HG03575 (cell line): ENCODE measurements around the gene MLKL.

Experiments used
- ATAC-seq: cut with Tn5 transposase; IDR thresholded peaks from one replicate; pipeline ENCODE4 v1.9.1; 2021; ENCODE audit not compliant: unreplicated experiment, insufficient number of reproducible peaks, low FRiP score; ENCODE audit errors: extremely low read depth

Gene MLKL

DNA sequence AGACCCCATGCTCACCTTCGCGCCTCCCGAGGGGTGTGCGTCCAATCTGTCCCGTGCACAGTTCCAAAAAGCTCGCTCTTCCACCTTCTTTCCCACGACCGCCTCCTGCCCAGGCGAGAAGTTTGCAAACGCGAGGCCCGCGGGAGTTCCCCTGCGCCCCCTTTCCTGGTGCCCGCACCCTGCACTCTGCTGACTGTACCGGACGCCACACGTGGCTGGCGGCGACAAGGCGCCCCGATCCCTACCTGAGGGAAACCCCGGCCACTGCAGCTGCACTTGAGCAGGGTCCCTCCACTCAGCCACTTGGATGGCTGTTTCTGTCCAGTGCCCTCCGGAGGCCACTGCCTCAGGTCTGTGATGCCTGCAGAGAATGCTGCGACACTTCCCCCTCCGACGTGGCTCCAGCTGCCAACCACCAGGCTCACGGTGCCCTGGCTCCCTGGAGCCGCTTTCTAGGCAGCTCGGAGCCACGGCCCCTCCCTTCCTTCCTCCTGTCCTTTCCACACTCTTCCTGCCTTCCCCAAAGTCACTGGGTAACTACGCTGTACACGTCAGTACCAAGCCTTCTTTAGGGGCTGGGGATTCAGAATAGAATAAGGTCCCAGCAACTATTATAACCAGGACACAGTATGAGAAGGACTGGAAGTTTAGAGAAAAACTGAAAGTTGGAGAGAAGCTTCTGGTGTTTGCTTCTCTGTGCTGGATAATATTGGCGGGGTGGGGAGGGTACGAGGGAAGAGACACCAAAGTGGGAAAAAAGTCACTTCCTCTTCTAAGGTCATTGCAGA lies at the start of gene MLKL:
MLKL (minus strand) TSS at position 425 of the 788 bp plus-strand sequence. CDS start 5,105 bp downstream, outside the sequence.
- no peak for ATAC-seq

DNA sequence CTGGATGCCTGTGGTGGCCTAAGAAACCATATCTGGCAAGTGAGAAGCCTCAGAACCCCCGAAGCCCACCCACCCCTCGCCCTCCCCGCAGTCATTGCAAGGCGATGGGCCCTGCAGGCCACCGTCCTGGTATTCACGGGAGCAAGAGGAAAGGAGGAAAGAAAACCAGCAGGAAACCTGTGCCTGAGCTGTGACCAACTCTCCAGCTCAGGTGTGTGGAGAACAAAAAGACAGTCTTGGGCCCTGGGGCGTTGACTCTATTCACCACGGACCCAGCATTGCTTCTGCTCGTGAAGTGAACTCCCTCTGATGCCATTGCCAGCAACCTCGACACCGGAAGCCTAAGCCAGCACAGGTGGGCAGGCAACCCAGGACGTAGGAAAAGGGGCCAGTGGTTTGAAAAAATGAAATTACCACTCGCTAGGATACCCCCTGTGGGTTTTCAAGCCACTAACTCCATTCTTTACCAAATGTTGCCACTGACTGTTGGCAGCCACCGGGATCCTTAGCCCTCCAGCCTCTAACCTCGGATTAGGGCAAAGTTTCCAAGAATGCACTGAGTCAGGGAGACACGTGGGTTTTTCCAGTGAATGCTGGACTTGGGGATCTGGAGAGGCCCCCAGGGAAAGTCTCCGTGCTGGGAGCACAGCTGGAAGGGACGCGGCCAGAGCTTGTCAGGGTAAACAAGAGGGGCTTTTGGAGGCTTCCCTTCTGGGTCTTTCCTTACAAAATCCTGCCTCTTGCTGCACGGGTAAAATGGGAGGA lies 48.8 kb upstream of the MLKL start:
- ATAC-seq = no peak

DNA sequence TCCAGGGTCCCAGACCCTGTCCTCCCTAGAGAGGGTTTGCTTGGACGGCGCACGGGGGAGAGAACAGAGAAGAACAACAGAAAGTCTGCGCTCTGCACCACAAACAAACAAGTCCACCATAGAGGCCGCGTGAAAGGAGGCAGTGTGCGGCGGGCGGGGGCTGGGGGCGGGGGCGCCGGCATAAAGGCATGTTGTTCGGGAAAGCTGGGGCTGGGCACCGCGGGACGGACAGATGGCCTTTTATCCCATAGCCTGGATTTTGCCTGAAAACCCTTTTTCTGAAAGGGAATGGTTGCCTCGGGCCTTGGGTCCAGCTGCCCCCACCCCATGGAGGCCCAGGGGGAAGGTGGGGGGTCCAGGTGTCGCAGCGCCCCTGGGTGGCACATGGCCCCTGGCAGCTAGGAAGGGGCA lies 48.0 kb upstream of the MLKL start:
- ATAC-seq = no peak

DNA sequence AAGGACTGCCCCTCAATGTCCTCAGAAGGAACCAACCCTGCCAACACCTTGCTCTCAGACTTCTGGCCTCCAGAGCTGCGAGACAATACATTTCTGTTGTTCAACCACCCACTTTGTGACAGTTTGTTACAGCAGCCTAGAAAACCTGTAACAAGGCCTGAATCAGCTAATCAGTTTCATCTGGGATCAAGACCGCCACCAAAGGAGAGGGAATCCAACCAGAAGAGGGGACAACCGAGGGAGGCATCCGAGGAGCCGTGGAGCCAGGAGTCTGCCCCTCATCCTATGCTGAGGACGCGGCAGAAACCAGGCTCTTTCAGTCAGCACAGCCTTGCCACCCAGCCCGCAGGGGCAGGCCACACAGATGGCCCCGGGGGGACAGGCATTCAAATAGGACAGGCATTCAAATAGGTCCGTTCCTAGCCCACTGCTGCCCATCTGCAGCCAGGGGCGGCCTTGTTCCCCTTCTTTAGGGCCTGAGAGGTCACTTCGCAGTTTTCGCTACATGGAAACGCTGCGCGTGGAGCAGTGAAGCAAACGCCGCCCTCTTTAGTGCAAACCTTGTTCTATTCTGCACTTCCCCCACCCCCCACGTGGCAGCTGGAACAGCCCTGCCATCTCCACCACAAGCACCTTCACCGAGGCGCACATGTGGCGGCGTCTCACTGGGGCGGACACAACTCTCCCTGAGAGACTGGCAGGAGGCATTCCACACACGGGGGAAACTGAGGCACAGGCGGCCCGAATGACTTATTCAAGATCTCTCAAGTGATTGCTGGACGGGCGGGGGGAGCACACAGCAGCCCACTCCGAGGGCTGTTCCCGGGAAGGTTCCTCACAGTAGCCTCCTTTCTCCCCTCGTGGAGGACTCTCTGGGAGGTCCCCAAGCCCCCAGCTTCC lies 47.3 kb upstream of the MLKL start:
- no peak for ATAC-seq

DNA sequence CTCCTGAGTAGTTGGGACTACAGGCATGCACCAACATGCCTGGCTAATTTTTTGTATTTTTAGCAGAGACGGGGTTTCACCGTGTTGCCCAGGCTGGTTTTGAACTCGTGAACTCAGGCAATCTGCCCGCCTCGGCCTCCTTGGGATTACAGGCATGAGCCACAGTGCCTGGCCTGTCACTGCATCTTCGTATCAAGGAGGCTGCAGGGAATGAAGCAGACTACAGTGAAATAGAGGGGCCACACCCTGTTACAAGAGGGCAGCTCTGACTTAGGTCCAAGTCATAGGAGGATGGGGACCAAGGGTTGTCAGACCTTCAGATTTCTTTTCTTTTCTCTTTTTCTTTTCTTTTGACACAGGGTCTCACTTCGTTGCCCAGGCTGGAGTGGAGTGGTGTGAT lies 45.3 kb upstream of the MLKL start:
- no peak for ATAC-seq

DNA sequence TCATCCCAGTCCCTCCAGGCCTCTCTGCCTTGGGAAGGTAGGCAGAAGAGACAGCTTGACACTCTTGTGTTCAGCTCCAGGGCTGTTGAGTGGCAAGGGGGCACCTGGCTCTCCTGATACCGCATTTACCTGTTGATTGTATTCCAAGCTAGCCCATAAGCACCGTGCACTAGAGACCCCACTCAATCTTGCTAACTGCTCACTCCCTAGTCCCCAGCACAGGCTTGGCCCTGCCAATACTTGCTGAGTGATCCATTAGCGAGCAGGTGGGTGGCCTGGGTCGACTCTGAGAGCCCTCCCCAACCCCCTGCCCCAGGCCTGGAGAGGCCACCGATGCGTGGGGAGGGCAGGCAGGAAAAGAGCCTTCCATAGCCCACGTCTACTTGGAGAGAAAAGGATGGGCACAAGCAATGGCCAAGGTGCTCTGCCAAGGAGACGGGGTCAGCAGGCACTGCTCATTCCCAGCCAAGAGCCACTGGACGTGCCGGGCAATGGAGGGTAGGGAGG lies 44.5 kb upstream of the MLKL start:
- no peak for ATAC-seq

DNA sequence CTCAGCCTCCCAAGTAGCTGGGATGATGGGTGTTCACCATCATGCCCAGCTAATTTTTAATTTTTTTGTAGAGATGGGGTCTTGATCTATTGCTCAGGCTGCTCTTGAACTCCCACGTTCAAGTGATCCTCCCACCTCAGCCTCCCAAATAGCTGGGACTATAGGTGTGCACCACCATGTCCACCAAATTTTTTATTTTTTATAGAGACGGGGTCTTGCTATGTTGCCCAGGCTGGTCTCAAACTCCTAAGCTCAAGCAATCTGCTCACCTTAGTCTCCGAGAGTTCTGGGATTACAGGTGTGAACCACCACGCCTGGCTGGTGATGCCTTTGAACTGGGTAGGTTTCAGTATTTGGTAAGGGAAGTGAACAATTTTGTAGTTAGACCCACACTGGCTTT lies 43.9 kb upstream of the MLKL start:
- ATAC-seq = no peak

DNA sequence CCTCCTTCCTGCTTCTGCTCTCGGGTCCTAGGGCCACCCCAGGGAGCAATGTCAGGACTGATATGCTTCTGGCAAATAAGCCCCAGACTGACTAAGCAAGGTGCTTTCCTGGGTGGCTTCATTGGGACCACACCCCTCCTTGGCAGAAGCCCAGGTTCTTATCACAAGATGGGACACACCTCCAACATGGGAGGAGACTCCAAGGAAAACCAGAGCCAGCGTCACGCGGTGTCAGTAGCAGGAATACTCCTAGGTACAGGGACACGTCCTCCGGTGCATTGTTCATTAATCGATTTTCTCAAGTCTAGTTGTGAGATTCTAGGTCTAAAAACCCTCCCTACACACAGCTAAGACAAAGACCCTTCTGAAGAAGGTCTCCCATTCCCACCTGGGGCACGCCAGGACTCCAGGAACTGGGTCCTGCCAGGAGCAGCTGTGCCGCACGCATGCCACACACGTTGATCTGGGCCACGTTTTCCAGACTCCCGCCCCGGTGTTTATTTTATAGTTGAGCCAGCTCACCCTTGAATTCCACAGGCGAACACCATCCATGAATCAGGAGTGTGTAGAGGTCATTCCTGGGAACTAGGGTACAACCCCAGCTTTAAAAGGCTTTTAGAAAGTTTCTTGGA lies 43.1 kb upstream of the MLKL start:
- no peak for ATAC-seq

DNA sequence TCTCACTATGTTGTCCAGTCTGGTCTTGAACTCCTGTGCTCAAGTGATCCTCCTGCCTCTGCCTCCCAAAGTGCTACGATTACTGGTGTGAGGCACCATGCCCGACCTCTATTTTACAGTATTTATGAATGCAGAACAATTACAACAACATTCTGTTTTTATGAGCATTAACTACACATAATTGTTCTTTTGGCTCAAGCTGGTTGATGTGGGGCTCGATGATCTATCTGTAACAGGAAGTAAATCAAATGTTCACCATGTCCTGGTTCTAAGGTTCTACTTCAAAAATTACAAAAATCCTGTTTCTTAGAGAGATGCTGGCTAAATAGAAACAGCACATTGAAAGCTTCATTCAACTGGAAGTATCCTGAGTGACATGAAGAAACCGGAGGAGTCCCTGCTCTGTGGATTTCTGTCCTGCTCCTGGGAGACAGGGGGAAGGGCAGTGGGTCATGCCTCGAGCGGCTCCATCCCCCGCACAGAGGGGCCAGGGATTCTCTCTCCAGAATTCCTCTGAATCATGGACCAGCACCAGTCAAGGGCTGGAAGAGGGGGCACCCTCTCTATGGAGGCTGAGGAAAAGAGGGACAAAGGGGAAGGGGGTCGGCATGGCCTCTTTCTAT lies 42.5 kb upstream of the MLKL start:
- ATAC-seq = no peak

DNA sequence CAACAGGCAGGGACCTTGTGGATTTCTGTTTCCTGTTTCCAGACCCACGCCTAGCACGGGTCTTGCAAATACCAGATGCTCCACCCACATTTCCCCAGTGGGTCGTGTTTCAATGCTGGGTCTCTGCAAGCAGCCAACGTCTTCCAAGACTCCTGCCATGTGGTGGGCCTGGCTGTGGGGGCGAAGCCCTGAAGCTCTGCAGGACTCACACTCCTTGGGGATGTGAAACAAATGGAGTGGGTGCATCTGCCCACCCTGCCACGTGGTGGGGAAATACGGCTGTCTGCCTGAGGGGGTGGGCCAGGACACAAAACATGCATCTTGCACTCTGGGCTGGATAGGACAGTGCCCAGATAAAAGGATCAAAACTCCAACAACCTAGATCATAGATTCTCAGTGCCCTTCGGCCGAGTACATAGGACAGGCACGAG lies 41.4 kb upstream of the MLKL start:
- ATAC-seq = no peak

DNA sequence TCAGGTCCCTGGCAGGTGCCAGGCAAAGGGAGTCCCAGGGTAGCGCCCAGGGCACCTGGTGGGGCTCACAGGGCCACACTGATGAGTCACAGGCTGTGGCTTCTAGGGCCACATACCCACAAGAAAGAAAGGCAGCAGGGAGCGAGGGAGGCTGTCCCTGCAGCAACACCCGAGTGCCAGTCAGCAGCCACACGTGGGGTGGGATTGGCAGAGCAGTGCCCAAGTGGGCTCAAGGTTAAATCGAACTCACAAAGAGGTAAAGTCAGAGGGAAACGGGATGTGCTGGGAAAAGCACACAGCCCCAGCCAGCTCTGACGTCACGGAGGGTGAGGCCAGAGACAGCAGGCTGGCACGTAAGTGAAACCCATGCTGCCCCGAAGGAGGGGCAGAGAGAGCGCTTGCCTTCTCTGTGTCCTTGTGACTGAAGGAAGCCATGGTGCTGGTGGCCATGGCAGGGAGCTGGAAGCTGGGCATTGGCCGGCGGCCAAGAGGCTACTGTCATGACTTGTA lies 40.2 kb upstream of the MLKL start:
- ATAC-seq = no peak

DNA sequence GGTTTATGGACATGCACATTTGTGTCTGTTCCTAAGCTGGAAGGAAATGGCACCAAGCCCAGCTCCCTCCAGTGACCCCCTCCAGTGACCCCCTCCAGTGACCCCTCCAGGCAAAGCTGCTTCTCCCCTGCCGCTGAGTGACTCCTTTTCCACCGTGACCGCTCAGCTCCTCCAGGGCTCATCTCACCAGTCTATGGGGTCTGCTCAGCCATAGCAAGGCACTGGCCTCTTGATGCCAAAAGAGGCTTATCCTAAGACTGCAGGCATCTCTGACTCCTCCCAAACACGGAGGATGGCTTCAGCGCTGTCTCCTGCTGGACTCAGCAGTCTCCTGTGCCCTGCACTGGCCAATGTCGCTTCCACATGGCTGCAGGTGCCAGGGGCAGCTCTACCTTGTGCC lies 38.6 kb upstream of the MLKL start:
- no peak for ATAC-seq

DNA sequence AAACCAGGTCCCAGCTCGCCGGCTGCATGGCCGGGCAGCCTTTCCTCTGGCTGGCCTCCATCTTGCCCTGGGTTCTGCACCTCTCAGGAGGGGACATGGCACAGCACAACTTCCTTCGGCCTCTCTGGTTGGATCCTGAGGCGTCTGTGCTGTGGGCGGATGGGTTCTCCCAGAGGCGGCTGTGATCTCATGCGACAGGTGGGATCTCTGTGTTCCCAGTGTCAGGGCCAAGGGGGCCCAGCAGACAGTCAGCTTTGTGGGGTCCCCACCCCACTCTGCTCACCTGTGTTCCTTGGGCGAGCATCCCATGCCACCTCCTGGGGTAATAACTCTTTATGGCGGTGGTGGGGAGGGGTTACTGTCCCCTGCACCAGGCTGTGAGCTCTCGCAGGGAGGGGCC lies 38.2 kb upstream of the MLKL start:
- no peak for ATAC-seq

DNA sequence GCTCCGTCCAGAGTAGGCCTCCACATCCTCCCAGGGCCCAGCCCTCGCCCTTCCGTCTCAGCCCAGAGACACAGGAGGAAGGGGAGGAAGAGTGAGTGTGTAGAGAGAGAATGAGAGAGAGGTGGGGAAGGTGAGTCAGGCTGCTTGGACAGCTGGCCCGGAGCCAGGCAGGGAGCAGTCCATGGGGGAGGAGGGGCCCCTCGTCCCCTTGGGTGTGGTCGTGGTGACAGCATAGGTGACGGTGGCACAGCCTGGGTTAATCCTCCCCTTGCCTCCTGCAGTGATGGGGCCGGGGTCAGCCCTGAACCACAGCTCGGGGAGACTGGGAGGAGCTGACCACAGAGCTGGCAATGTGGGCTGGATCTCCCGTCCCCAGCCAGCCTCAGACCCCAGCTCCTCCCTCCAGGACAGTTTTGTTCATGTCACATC lies 37.5 kb upstream of the MLKL start:
- ATAC-seq = no peak

DNA sequence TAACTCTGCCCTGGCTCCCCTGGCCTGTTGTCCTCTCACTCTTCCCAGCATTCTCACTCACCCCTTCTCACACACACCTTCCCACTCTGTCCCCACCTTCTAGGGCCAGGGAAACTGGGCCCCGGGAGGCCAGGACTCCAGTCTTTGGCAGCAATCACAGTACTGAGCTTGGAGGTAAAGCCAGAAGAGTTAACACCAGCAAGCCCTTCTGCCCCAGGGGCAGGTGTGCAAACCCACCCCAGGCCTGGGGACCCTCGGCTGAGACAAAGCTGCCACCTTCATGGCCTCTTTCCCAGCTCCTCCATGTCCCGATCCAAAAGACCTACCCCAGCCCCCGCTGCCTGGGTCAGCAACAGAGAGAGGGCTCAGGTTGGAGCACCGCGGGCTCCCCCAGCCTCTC lies 36.9 kb upstream of the MLKL start:
- ATAC-seq = no peak

DNA sequence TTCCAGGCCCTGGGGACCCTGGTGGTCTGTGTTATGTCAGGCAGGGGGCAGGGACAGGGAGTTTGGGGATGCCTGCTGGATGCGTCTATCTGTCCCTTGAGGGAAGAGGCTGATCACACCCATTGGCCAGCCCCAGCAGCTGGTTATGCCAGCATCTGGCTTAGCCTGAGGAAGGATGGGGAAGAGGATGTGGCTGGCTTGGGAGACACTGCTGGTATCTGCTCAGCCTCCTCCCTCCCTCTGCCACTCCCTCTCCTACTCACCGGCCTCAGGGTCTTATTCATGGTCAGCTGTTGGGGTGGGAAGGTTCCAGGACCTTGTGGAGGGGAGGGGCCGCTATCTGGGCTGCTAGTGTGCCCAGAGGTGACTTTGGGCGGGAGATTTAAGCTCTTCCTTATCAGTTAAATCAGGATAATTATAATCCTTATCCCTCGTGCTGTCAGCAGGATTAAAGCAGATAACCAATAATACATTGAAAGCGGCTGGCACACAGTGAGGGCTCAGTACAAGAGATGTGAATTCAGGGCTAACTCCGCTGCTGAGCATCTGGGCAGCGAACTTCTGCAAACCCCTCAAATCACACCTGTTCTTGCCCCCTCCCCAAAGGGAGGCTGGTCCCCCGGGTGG lies 36.0 kb upstream of the MLKL start:
- ATAC-seq = no peak

DNA sequence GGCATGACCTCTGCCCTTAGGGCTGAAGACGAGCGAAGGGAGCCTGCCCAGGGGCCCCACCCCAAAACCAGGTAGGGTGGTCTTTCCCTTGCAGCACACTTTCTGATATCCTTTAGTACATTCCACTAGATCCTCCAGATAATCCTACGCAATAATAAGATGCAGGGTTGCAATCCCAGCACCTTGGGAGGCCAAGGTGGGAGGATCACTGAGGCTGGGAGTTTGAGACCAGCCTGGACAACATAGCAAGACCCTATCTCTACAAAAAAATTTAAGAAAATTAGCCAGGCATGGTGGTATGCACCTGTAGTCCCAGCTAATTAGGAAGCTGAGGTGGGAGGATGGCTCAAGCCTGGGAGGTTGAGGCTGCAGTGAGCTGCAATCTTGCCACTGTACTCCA lies 34.9 kb upstream of the MLKL start:
- no peak for ATAC-seq

DNA sequence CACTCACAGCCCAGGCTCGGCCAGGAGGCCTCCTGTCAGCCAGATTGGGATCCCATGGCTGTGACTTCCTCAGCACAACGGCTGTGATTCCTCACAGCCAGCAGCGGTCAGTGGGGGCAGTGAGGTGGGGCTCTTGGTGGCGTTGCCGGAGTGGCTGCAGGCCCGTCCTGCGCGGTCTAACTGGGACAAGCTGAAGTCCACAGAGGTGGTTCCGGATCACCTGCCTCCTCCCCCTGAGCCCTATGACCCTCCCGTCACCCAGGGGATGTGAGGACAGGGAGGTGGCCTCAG lies 34.4 kb upstream of the MLKL start:
- no peak for ATAC-seq
